HG02623 (cell line): Measurements from ENCODE around the gene SOX18.
"Not testable (repeated sequence)": the region's sequence is repeated elsewhere in the genome, so short reads cannot be mapped to it uniquely, and the experiment has no call there.

Experiments used
- ATAC-seq: cut with Tn5 transposase; IDR thresholded peaks from one replicate; pipeline ENCODE4 v1.9.1; 2021; ENCODE audit warnings: moderate library complexity; ENCODE audit not compliant: unreplicated experiment

The SOX18 gene

GRCh38 chr20:64049060-64049877 lies at the start of gene SOX18:
Gene SOX18 (minus strand): TSS chr20:64049639. CDS start chr20:64049516, 123 bp downstream.
- no peak for ATAC-seq

- ATAC-seq: no peak
Measured at GRCh38 chr20:64098471-64099013, 49.1 kb upstream of the SOX18 start.

GRCh38 chr20:64096535-64096934 lies 47.1 kb upstream of the SOX18 start:
- ATAC-seq: no peak

GRCh38 chr20:64095927-64096326 lies 46.5 kb upstream of the SOX18 start:
- ATAC-seq: no peak

GRCh38 chr20:64095455-64095854 lies 46.0 kb upstream of the SOX18 start:
- ATAC-seq: no peak

- ATAC-seq: no peak
Measured at GRCh38 chr20:64093013-64093503, 43.6 kb upstream of the SOX18 start.

GRCh38 chr20:64092258-64093012 lies 43.0 kb upstream of the SOX18 start:
- ATAC-seq: no peak

GRCh38 chr20:64091770-64092169 lies 42.3 kb upstream of the SOX18 start:
- ATAC-seq: no peak

- ATAC-seq: no peak
Measured at GRCh38 chr20:64091340-64091739, 41.9 kb upstream of the SOX18 start.

GRCh38 chr20:64090165-64090564 lies 40.7 kb upstream of the SOX18 start:
- ATAC-seq: no peak

GRCh38 chr20:64088586-64088985 lies 39.1 kb upstream of the SOX18 start:
- not testable (repeated sequence) for ATAC-seq

GRCh38 chr20:64087226-64087825 lies 37.9 kb upstream of the SOX18 start:
- ATAC-seq: not testable (repeated sequence)

- ATAC-seq: no peak
Measured at GRCh38 chr20:64086801-64087200, 37.4 kb upstream of the SOX18 start.

GRCh38 chr20:64084685-64085152 lies 35.3 kb upstream of the SOX18 start:
- ATAC-seq: no peak

GRCh38 chr20:64083804-64084684 lies 34.6 kb upstream of the SOX18 start, which contains the start of gene LKAAEAR1:
Gene LKAAEAR1 (minus strand): TSS chr20:64084398. CDS start chr20:64084219, 179 bp downstream.
- ATAC-seq: no peak

GRCh38 chr20:64083378-64083803 lies 34.0 kb upstream of the SOX18 start:
- no peak for ATAC-seq

- no peak for ATAC-seq
Measured at GRCh38 chr20:64082820-64083377, 33.5 kb upstream of the SOX18 start.

- no peak for ATAC-seq
Measured at GRCh38 chr20:64082126-64082731, 32.8 kb upstream of the SOX18 start.

GRCh38 chr20:64081624-64081964 lies 32.2 kb upstream of the SOX18 start:
- no peak for ATAC-seq
